ENCODE results near the gene DNAH5.

The DNAH5 gene

DNA sequence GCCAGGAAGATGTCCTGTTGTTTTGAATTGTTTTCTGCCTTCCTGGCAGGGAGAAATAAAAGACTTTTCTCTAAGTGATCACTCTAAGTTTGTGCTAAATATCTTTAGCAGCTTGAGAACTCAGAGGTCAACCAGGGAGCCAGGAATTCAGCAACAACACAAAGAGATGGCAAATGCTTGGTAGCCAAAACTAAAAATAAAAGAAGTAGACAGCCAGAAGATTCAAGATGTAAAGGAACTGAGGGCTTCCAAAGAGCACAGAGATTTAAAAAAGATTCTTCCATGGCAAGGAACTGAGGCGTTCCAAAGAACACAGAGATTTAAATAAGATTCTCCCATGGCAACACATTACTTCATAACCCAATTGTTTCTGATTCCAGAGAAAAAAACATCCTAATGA is 9.6 kb downstream of the DNAH5 start:
- in situ Hi-C loops (cut with HindIII; ENCODE audit: low pct_ligation_motif_present, low sequenced_read_pairs), result no loop called here
- H3K36me3 ChIP-seq (replicated peaks), result no peaks in the 10 kb centered on the region
- H3K4me3 ChIP-seq (ENCODE audit: low read depth, low read length), result no peak overlapping the region
- TF ChIP-seq, protein P1, sequence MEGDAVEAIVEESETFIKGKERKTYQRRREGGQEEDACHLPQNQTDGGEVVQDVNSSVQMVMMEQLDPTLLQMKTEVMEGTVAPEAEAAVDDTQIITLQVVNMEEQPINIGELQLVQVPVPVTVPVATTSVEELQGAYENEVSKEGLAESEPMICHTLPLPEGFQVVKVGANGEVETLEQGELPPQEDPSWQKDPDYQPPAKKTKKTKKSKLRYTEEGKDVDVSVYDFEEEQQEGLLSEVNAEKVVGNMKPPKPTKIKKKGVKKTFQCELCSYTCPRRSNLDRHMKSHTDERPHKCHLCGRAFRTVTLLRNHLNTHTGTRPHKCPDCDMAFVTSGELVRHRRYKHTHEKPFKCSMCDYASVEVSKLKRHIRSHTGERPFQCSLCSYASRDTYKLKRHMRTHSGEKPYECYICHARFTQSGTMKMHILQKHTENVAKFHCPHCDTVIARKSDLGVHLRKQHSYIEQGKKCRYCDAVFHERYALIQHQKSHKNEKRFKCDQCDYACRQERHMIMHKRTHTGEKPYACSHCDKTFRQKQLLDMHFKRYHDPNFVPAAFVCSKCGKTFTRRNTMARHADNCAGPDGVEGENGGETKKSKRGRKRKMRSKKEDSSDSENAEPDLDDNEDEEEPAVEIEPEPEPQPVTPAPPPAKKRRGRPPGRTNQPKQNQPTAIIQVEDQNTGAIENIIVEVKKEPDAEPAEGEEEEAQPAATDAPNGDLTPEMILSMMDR (IDR thresholded peaks at IDR 0.05; ENCODE audit: low read depth, low read length, missing control alignments), result no peak
- no peaks in the 10 kb centered on the region for H3K27me3 ChIP-seq (replicated peaks)
- no peak overlapping the region for H3K27ac ChIP-seq
- no peak for DNase-seq

DNA sequence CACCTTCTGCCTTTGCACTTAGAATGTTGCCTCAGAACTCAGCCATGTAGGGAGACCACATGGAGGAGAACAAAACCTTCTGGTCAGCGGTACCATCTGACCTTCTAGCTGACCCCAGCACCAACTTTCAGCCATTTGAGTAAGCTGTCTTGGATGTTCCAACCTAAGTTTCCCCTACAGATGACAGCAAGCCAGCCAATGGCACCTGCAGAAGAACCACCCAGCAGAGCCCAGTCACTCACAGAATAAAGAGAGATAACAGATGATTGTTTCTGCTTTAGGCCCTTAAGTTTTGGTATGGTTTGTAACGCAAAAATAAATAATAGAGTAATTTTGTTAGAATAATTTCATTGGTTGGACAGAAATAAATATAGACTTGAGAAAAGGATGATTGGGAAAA is 10.4 kb downstream of the DNAH5 start:
- Histone ChIP-seq H3K36me3 (replicated peaks) (no peaks in the 10 kb centered on the region), H3K4me3 (ENCODE audit: low read depth, low read length) (no peak overlapping the region), H3K27ac (no peak overlapping the region), H3K27me3 (replicated peaks) (no peaks in the 10 kb centered on the region)
- DNase-seq, result no peak
- in situ Hi-C loops (cut with HindIII; ENCODE audit: low pct_ligation_motif_present, low sequenced_read_pairs), result no loop called here
- TF ChIP-seq, protein P1 (IDR thresholded peaks at IDR 0.05; ENCODE audit: low read depth, low read length, missing control alignments), result no peak

DNA sequence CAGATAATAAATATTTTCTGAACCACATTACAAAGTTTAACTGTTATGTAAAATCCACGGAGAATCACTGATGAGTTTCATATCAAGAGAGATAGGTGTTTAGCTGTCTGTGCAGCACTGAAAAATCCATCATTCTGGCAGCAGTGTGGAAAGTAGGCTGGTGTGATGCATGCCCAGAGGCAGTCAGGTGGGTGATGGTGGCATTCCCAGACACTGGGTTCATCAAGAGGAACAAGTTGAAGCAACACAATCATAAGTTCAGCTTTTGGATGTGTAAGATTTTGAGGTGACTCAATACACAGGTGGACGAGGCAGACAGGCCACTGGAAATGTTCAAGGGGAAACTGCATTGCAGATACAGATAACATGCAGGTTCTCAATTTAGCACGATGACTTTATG is 11.9 kb downstream of the DNAH5 start:
- in situ Hi-C loops (cut with HindIII; ENCODE audit: low pct_ligation_motif_present, low sequenced_read_pairs), result no loop called here
- DNase-seq, result no peak
- H3K27ac ChIP-seq, result no peak overlapping the region
- no peak overlapping the region for H3K4me3 ChIP-seq (ENCODE audit: low read depth, low read length)
- H3K27me3 ChIP-seq (replicated peaks), result no peaks in the 10 kb centered on the region
- TF ChIP-seq, protein P1 (IDR thresholded peaks at IDR 0.05; ENCODE audit: low read depth, low read length, missing control alignments), result no peak
- H3K36me3 ChIP-seq (replicated peaks), result no peaks in the 10 kb centered on the region

DNA sequence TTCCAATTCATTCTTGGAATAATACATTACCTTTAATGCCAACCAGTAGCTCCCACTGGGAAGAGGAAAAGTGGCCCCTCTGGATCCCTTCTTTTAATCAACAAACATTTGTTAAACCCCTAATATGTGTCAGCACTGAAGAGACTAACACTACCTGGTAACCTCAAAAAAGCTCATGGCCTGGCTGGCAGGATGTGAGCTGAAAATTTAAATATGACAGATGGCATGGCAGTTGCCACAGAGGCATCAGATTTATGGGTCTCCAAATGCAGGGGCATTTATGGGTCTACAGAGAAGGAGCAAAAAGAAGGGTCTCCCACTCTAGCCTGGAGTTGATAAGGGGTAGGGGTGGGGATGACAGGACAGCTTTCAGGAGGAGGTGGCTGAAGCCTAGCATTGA is 12.5 kb downstream of the DNAH5 start:
- DNase-seq, result no peak
- no peaks in the 10 kb centered on the region for H3K36me3 ChIP-seq (replicated peaks)
- H3K27me3 ChIP-seq (replicated peaks), result no peaks in the 10 kb centered on the region
- in situ Hi-C loops (cut with HindIII; ENCODE audit: low pct_ligation_motif_present, low sequenced_read_pairs), result no loop called here
- H3K4me3 ChIP-seq (ENCODE audit: low read depth, low read length), result no peak overlapping the region
- TF ChIP-seq, protein P1 (IDR thresholded peaks at IDR 0.05; ENCODE audit: low read depth, low read length, missing control alignments), result no peak
- no peak overlapping the region for H3K27ac ChIP-seq

DNA sequence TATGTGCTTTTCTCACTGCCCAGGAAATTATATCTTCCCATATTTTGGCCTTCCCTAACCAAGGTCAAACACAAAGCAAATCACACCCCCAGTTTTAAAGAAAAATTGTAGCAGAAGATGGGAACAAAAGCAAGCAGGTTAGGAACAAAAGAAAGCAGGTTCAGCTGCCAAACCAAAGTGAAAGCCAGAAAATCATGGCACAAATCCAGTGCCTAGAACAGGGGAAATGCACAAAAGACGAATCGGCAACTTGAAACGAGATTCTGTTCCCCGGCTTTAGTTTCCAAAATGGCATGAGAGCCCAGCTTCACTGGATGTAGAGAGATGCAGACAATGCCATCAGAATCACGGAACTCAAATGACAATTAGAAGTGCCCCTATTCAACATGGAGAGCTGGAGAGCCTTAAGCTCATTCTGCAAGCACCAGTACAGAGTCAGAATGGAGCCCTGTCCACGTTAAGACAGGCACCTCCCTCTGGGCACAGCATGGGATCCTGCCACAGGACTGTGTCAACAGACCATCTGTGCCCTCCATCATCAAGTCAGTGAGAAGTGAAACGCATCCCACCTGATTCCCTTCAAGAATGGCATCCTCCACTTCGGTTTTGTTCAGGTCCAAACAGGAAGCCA is 13.8 kb downstream of the DNAH5 start:
- no peak overlapping the region for H3K27ac ChIP-seq
- H3K27me3 ChIP-seq (replicated peaks), result no peaks in the 10 kb centered on the region
- in situ Hi-C loops (cut with HindIII; ENCODE audit: low pct_ligation_motif_present, low sequenced_read_pairs), result no loop called here
- TF ChIP-seq, protein P1 (IDR thresholded peaks at IDR 0.05; ENCODE audit: low read depth, low read length, missing control alignments), result no peak
- no peak for DNase-seq
- H3K36me3 ChIP-seq (replicated peaks), result no peaks in the 10 kb centered on the region
- no peak overlapping the region for H3K4me3 ChIP-seq (ENCODE audit: low read depth, low read length)

DNA sequence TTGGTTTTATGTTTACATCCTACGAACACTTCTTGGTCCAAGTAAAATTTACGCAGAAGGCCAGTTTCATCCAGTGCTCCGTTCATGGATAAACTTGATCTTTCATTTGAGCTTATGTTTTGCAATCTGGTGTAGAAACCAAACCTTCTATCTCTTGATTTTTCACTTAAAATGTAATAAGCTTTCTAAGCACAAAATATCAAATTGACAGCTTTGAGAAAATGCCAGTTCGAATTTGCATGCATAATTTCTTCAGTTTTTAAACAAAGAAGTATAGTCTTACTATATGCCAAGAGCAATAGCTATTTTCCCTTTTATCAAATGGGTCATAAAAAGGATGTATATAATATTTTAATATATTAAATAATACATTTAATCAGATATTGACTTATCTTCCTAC is 17.8 kb downstream of the DNAH5 start:
- TF ChIP-seq, protein P1 (IDR thresholded peaks at IDR 0.05; ENCODE audit: low read depth, low read length, missing control alignments), result no peak
- Histone ChIP-seq H3K27ac (no peak overlapping the region), H3K36me3 (replicated peaks) (no peaks in the 10 kb centered on the region), H3K27me3 (replicated peaks) (no peaks in the 10 kb centered on the region), H3K4me3 (ENCODE audit: low read depth, low read length) (no peak overlapping the region)
- no peak for DNase-seq
- in situ Hi-C loops (cut with HindIII; ENCODE audit: low pct_ligation_motif_present, low sequenced_read_pairs), result no loop called here
